Astrocyte of the spinal cord (primary cell): ENCODE data around the gene PTCD3.

Experiments
- DNase-seq: peaks from one replicate; pipeline ENCODE4 v3.0.0; 2011; ENCODE audit warnings: low read depth, low spot score
- H3K4me3 ChIP-seq: 2 replicates; pipeline ENCODE4 v1.5.1; 2011; ENCODE audit warnings: low read depth, mild to moderate bottlenecking, low read length, moderate library complexity
- in situ Hi-C: cut with HindIII; loops from 2 replicates; pipeline ENCODE4 v1.10.0; 2017; ENCODE audit warnings: low sequenced_read_pairs
- TF ChIP-seq, protein P1 (sequence below): IDR thresholded peaks from 2 replicates; pipeline ENCODE4 v1.5.1; 2012; ENCODE audit warnings: low read depth, mild to moderate bottlenecking, low read length, inconsistent platforms

Gene PTCD3

DNA sequence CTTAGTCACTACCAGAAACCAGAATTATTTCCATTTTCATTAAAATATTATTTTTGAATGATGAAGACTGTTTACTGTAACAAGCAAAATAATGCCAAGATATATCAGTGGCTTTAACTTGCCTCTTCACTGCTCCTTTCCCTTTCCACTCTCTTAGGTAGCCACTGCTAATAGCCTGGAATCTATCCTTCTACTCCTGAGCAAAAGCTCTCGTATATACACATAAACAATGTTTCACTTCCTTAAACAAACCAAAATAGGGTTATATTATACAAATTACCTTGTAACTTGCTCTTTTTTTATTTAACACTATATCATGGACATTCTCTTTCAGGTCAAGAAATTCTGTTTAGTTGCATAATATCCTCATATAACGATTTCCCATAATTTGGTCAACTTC is 68.4 kb downstream of the PTCD3 start:
- TF ChIP-seq, protein P1, sequence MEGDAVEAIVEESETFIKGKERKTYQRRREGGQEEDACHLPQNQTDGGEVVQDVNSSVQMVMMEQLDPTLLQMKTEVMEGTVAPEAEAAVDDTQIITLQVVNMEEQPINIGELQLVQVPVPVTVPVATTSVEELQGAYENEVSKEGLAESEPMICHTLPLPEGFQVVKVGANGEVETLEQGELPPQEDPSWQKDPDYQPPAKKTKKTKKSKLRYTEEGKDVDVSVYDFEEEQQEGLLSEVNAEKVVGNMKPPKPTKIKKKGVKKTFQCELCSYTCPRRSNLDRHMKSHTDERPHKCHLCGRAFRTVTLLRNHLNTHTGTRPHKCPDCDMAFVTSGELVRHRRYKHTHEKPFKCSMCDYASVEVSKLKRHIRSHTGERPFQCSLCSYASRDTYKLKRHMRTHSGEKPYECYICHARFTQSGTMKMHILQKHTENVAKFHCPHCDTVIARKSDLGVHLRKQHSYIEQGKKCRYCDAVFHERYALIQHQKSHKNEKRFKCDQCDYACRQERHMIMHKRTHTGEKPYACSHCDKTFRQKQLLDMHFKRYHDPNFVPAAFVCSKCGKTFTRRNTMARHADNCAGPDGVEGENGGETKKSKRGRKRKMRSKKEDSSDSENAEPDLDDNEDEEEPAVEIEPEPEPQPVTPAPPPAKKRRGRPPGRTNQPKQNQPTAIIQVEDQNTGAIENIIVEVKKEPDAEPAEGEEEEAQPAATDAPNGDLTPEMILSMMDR = no peak
- DNase-seq = no peak
- H3K4me3 ChIP-seq = no peak overlapping the region
- in situ Hi-C loops = no loop called here

DNA sequence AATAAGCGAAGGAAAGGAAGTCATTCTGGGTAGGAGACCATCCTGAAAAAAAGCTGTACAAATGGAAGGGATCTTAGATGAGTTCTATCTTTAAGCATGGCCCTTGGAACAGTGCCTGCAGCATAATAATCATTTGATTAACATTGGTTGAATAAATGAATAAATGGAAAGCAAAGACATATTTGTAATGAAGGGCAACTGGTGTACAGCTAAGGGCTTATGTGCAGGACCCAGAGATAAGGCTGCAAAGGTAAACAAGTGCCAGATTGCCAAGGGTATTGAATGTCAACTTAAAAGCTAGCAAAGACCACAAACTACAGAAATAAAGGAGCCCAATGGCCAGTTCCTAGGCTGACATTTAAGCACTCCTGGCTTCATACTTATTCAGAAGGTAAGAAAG is 69.8 kb downstream of the PTCD3 start:
- H3K4me3 ChIP-seq = no peak overlapping the region
- DNase-seq = no peak
- in situ Hi-C loops = no loop called here
- TF ChIP-seq, protein P1 = no peak

DNA sequence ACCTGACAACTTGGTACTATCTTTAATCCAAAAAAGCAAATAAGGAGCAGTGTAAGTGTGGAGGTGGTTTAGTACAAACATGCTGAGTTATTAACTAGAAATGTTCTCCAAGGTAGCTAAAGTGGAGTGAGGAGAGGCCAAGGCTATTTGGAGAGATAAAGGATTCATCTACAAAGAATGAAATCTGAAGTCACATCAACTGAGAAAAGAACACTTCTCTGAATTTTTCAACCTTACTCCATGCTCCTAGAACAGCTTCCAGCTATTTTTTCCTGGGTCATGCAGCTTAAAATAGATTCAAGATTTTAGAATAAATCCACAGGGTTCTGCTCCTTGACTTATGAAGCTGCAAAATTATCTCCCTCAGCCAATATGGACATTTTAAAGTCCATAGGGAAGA is 70.6 kb downstream of the PTCD3 start:
- in situ Hi-C loops = no loop called here
- H3K4me3 ChIP-seq = no peak overlapping the region
- DNase-seq = no peak
- TF ChIP-seq, protein P1 = no peak

DNA sequence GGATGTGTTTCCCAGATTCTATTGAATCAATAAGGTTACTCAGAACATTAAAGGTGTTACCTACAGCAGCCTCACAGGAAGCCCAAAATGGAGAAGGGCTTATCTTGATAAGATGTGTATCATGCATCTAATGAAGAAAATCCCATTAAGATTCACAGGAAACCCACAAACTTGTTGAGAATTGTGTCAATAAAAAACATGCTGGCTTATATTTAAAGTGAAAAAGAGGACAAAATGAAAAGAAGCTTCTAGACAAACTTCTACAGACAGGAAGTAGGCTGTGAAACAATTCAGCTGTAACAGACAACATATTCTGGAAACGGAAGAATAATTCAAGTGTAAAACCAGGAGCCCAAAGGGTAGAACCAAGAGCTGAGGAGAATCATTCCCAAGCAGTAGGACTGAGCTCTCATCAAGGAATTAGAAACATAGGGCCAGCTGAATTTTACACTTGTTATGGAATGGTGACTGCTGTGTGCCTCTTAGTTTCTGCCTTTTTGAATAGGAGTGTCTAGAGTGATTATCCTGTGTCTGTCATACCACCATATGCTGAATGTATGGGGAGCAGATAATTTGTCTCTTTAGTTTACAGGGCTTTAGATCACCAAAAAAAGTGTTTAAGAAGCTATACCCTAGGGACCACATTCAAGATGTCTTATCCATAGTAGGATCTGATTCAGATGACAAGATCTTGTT is 79.6 kb downstream of the PTCD3 start:
- in situ Hi-C loops = no loop called here
- TF ChIP-seq, protein P1 = no peak
- no peak for DNase-seq
- H3K4me3 ChIP-seq = no peak overlapping the region

DNA sequence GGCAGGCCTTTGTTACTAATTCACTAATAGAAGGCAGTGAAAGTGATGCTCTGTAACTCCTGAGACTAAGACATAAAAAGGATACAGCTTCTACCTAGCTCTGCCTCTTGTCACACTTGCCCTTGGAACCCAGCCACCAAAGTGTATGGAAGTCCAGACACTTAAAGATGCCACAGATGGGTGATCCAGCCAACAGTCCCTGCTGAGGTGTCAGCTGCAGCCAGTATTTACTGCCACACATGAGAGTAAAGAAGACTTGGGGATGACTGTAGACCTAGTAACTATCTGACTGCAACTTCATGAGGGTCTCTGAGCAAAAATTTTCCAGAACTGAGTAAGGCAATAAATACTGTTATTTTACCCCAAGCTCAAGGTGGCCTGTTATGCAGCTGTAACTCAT is 80.4 kb downstream of the PTCD3 start:
- TF ChIP-seq, protein P1 = no peak
- DNase-seq = no peak
- in situ Hi-C loops = no loop called here

DNA sequence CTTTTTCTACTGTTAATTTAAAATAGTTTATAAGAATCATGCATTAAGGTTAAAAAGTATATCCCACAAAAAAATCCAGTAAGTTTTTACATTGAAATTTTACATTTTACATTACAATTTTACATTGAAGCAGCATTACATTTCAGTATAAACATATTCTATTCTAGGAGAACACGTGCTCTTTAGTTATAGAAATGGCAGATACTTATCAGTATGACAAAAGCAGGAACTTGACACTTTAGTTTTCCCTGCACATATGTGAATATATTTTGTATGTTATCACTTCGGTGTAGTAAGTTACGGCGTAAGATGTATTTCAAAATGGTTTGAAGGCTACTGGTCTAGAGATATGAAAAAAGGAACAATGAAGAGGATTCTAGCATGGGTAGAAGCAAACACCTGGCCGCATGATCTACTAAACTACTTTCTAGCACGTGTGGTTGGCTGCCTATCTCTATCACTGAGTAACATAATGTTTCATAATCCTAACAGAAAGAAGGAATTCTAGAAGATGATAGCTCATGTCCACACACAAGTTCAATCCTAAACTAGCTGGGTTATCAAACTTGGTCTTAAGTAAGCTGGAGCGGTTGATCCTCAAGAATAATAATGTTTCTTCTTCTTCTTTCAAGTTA is 83.9 kb downstream of the PTCD3 start:
- in situ Hi-C loops = no loop called here
- no peak for DNase-seq
- H3K4me3 ChIP-seq = no peak overlapping the region
- TF ChIP-seq, protein P1 = no peak

More for the DNA sequence above, 80.4 kb downstream of the PTCD3 start:
- H3K4me3 ChIP-seq = no peak overlapping the region
